Liver (tissue), 9 donors: ENCODE results near the gene EEA1. TPM values are rescaled to one million over a fixed set of nuclear protein-coding genes. Genes with fewer than 3 reads are reported as not detected.

Experiments
- DNase-seq: peaks from one replicate; pipeline ENCODE4 v3.0.0-alpha.2; 2017; ENCODE audit warnings: low spot score
- H3K27ac ChIP-seq, 2 donors: one replicate each; pipeline ENCODE4 v1.7.0; 2013; ENCODE audit warnings: inconsistent platforms in 2 of 2, low read length in 2 of 2, control low read depth in 1 of 2, low read depth in 1 of 2, mild to moderate bottlenecking in 1 of 2
- H3K27me3 ChIP-seq, 4 donors: one replicate each; pipeline versions ENCODE4 v1.6.1 to v1.7.0; 2013; ENCODE audit warnings: low read length in 3 of 4, inconsistent platforms in 1 of 4, mild to moderate bottlenecking in 1 of 4, moderate library complexity in 1 of 4; ENCODE audit not compliant: control insufficient read depth in 4 of 4, insufficient read depth in 4 of 4
- H3K36me3 ChIP-seq, 4 donors: one replicate each; pipeline versions ENCODE4 v1.6.1 to v1.7.0; 2013; ENCODE audit warnings: low read length in 3 of 4, mild to moderate bottlenecking in 3 of 4, low read depth in 1 of 4, moderate library complexity in 1 of 4; ENCODE audit not compliant: control insufficient read depth in 4 of 4, insufficient read depth in 3 of 4
- H3K4me1 ChIP-seq, 4 donors: one replicate each; pipeline versions ENCODE4 v1.6.1 to v1.7.0; 2013; ENCODE audit warnings: low read length in 3 of 4, mild to moderate bottlenecking in 3 of 4, moderate library complexity in 1 of 4; ENCODE audit not compliant: control insufficient read depth in 4 of 4, insufficient read depth in 4 of 4
- H3K4me3 ChIP-seq, 3 donors: one replicate each; pipeline versions ENCODE4 v1.6.1 to v1.7.0; 2013; ENCODE audit warnings: low read length in 3 of 3, control low read depth in 1 of 3, low read depth in 1 of 3, mild to moderate bottlenecking in 1 of 3
- H3K9ac ChIP-seq, 2 donors: one replicate each; pipeline ENCODE4 v1.7.0; 2013; ENCODE audit warnings: low read length in 2 of 2, mild to moderate bottlenecking in 2 of 2, moderate library complexity in 2 of 2, control low read depth in 1 of 2, low read depth in 1 of 2
- H3K9me3 ChIP-seq, 4 donors: one replicate each; pipeline versions ENCODE4 v1.6.1 to v1.7.0; 2013; ENCODE audit warnings: low read length in 3 of 4; ENCODE audit not compliant: control insufficient read depth in 4 of 4
- CTCF ChIP-seq: fragments of 150-350 bp; IDR thresholded peaks from 2 replicates; pipeline ENCODE4 v1.5.1; 2017; ENCODE audit warnings: improper control_type of control experiment, low read depth, low read length; ENCODE audit not compliant: missing input control
- EGR1 ChIP-seq, 2 donors: IDR thresholded peaks; 2 replicates each; pipeline ENCODE4 v1.6.1; 2016 to 2018; ENCODE audit warnings: antibody characterized with exemption in 2 of 2, low read depth in 2 of 2
- FOXA1 ChIP-seq: IDR thresholded peaks from 2 replicates; pipeline ENCODE4 v1.6.1; 2016; ENCODE audit warnings: antibody characterized with exemption
- FOXA2 ChIP-seq: IDR thresholded peaks from 2 replicates; pipeline ENCODE4 v1.6.1; 2016; ENCODE audit warnings: antibody characterized with exemption
- HNF4A ChIP-seq, 2 donors: conservative IDR thresholded peaks; 2 replicates each; pipeline ENCODE4 v1.6.1; 2016; ENCODE audit warnings: antibody characterized with exemption in 2 of 2, mild to moderate bottlenecking in 2 of 2
- MAX ChIP-seq: IDR thresholded peaks from 2 replicates; pipeline ENCODE4 v1.6.1; 2016; ENCODE audit warnings: antibody characterized with exemption
- RAD21 ChIP-seq, 2 donors: IDR thresholded peaks; 2 replicates each; pipeline ENCODE4 v1.6.1; 2016; ENCODE audit warnings: antibody characterized with exemption in 2 of 2, mild to moderate bottlenecking in 2 of 2
- REST ChIP-seq: IDR thresholded peaks from 2 replicates; pipeline ENCODE4 v1.6.1; 2016; ENCODE audit warnings: antibody characterized with exemption, mild to moderate bottlenecking
- RXRA ChIP-seq, 2 donors: IDR thresholded peaks; 2 replicates each; pipeline ENCODE4 v1.6.1; 2017 to 2018; ENCODE audit warnings: antibody characterized with exemption in 2 of 2, mild to moderate bottlenecking in 1 of 2
- SP1 ChIP-seq: IDR thresholded peaks from 2 replicates; pipeline ENCODE4 v1.6.1; 2018; ENCODE audit warnings: antibody characterized with exemption, mild to moderate bottlenecking
- WGBS: extraction: QIAGEN DNeasy Blood & Tissue Kit; methylation state at CpG from one replicate; pipeline ENCODE4 v1.1.7; 2013; 5-methylcytosine and 5-hydroxymethylcytosine counted together
- polyA plus RNA-seq, 2 donors: library from polyadenylated mRNA; stranded (reverse) in 1 of 2; unstranded in 1 of 2; fragments of 200-250 nt in 1 of 2; fragments of >200 nt in 1 of 2; fragmentation: Nextera tagmentation in 1 of 2; extraction: Ambion mirVana in 1 of 2; gene quantifications; one replicate each; pipeline versions ENCODE4 v1.2.1 to v1.2.3, GENCODE V29; 2013 to 2015
- total RNA-seq, 2 donors: library from RNA; depleted of rRNA; stranded (reverse); fragments of >200 nt; gene quantifications; one replicate each; pipeline ENCODE4 v1.2.3, GENCODE V29; 2014
- donor health status: healthy.
- donor health status: healthy.
- donor health status: healthy.
- donor health status: healthy.
- donor health status: healthy.

EEA1 gene
- total and polyA plus RNA-seq, 4 donors, result 2.5 to 15.8 (median 9.1) TPM

GRCh38 chr12:92784797-92785562, 144.1 kb downstream of the EEA1 start:
- Histone ChIP-seq H3K9ac (no peak overlapping the region), H3K9me3 (no peaks in the 10 kb centered on the region), H3K36me3 (peaks cover 0 to 3% (median 0%) of the 10 kb centered on the region in 4 donors), H3K27ac (no peak overlapping the region), H3K27me3 (no peaks in the 10 kb centered on the region), H3K4me1 (no peaks in the 10 kb centered on the region), H3K4me3 (no peak overlapping the region)
- 80% methylated on average over 1 of the region's 1 CpG for WGBS
- TF ChIP-seq REST (no peak), MAX (peak; percentile 14), FOXA1 (no peak), CTCF (peak; percentile 63), SP1 (no peak), RAD21 (IDR thresholded peaks at IDR 0.05) (peak; percentile 91 to 93), RXRA (IDR thresholded peaks at IDR 0.05) (no peak)
- no peak for DNase-seq

GRCh38 chr12:92784356-92784755, 144.7 kb downstream of the EEA1 start:
- TF ChIP-seq FOXA2 (no peak), HNF4A (conservative IDR thresholded peaks at IDR 0.05) (no peak)
- DNase-seq, result no peak
- 71% methylated on average over 1 of the region's 1 CpG for WGBS
- Histone ChIP-seq H3K36me3 (peaks cover 0 to 3% (median 0%) of the 10 kb centered on the region in 4 donors), H3K9me3 (no peaks in the 10 kb centered on the region), H3K9ac (no peak overlapping the region), H3K27ac (no peak overlapping the region), H3K4me1 (peaks cover 0 to 5% (median 2%) of the 10 kb centered on the region in 4 donors), H3K4me3 (no peak overlapping the region), H3K27me3 (no peaks in the 10 kb centered on the region)

GRCh38 chr12:92779902-92780301, 149.2 kb downstream of the EEA1 start:
- H3K4me3 ChIP-seq, result no peak overlapping the region
- H3K36me3 ChIP-seq, result peaks cover 0 to 17% (median 6%) of the 10 kb centered on the region in 4 donors
- H3K9me3 ChIP-seq, result no peaks in the 10 kb centered on the region
- H3K27me3 ChIP-seq, result no peaks in the 10 kb centered on the region
- no peak overlapping the region for H3K27ac ChIP-seq
- H3K9ac ChIP-seq, result no peak overlapping the region
- no peak for DNase-seq
- WGBS, result 29% methylated on average over 1 of the region's 1 CpG
- TF ChIP-seq FOXA2 (peak; percentile 40), EGR1 (IDR thresholded peaks at IDR 0.05; ENCODE audit: low read depth in 2 of 2) (no peak), HNF4A (conservative IDR thresholded peaks at IDR 0.05) (peak; percentile 21 to 35), CTCF (no peak)
- peaks cover 0 to 8% (median 4%) of the 10 kb centered on the region in 4 donors for H3K4me1 ChIP-seq
